HTERT RPE-1 (cell line): Measurements from ENCODE around the gene RTN1.

Source experiments
- in situ Hi-C: fragments of 300-500 bp; cut with MboI; formaldehyde crosslinking; loops from 4 replicates; pipeline ENCODE4 v1.14.3; 2020; ENCODE audit warnings: low sequenced_read_pairs

Gene RTN1

GRCh38 chr14:59811073-59811472 is 59.5 kb downstream of the RTN1 start:
- in situ Hi-C loops: no loop called here

GRCh38 chr14:59803052-59803540 is 67.5 kb downstream of the RTN1 start:
- in situ Hi-C loops: no loop called here

GRCh38 chr14:59788176-59788575 is 82.4 kb downstream of the RTN1 start:
- in situ Hi-C loops: no loop called here

- in situ Hi-C loops: no loop called here
Observed at GRCh38 chr14:59787045-59787674, 83.4 kb downstream of the RTN1 start.

- in situ Hi-C loops: no loop called here
Observed at GRCh38 chr14:59785629-59786028, 84.9 kb downstream of the RTN1 start.

- in situ Hi-C loops: no loop called here
Observed at GRCh38 chr14:59782760-59783159, 87.8 kb downstream of the RTN1 start.

GRCh38 chr14:59777006-59777579 is 93.5 kb downstream of the RTN1 start:
- in situ Hi-C loops: no loop called here

- in situ Hi-C loops: no loop called here
Observed at GRCh38 chr14:59776468-59776867, 94.1 kb downstream of the RTN1 start.

GRCh38 chr14:59772233-59772632 is 98.3 kb downstream of the RTN1 start:
- in situ Hi-C loops: no loop called here

GRCh38 chr14:59771577-59771976 is 99.0 kb downstream of the RTN1 start:
- in situ Hi-C loops: no loop called here

GRCh38 chr14:59769586-59769985 is 101.0 kb downstream of the RTN1 start:
- in situ Hi-C loops: no loop called here

- in situ Hi-C loops: no loop called here
Observed at GRCh38 chr14:59768855-59769375, 101.7 kb downstream of the RTN1 start.

GRCh38 chr14:59761851-59762250 is 108.7 kb downstream of the RTN1 start:
- in situ Hi-C loops: no loop called here

GRCh38 chr14:59755409-59756135 is 115.0 kb downstream of the RTN1 start:
- in situ Hi-C loops: no loop called here

- in situ Hi-C loops: no loop called here
Observed at GRCh38 chr14:59754256-59754655, 116.3 kb downstream of the RTN1 start.

GRCh38 chr14:59753512-59753911 is 117.1 kb downstream of the RTN1 start:
- in situ Hi-C loops: no loop called here

- in situ Hi-C loops: no loop called here
Observed at GRCh38 chr14:59751578-59751977, 119.0 kb downstream of the RTN1 start.

GRCh38 chr14:59739794-59740193 is 130.8 kb downstream of the RTN1 start:
- in situ Hi-C loops: no loop called here

GRCh38 chr14:59728304-59728703 is 142.3 kb downstream of the RTN1 start:
- in situ Hi-C loops: no loop called here

GRCh38 chr14:59727073-59727661 is 143.4 kb downstream of the RTN1 start:
- in situ Hi-C loops: no loop called here

GRCh38 chr14:59711080-59711479 is 159.5 kb downstream of the RTN1 start:
- in situ Hi-C loops: no loop called here
